SK-N-SH (cell line): Measurements from ENCODE around the gene SUPT3H. TPM values are rescaled to one million over a fixed set of nuclear protein-coding genes. Genes with fewer than 3 reads are reported as not detected.

ENCODE experiments used
- CTCF ChIA-PET: fragments of 300-600, 350-600 bp; formaldehyde crosslinking; extraction: SDS; loops from one replicate; lab custom pipeline; 2021; lab: Yijun Ruan, JAX
- POLR2A ChIA-PET: fragments of 350-600 bp; sonication (Branson Sonifier 250); formaldehyde crosslinking; extraction: SDS; loops from one replicate; lab custom pipeline; 2020; ENCODE audit warnings: antibody characterized with exemption, inconsistent platforms; lab: Yijun Ruan, JAX
- DNase-seq: peaks from one replicate; pipeline ENCODE4 v3.0.0; 2012
- H2AFZ ChIP-seq: fragments of 200-600 bp; sonication (generic); 2 replicates; pipeline ENCODE4 v1.8.1; 2016; ENCODE audit warnings: antibody characterized with exemption, mild to moderate bottlenecking, low read depth
- H3F3A ChIP-seq: fragments of 200-600 bp; sonication (generic); replicated peaks from 2 replicates; pipeline ENCODE3; 2016; ENCODE audit warnings: antibody characterized with exemption, mild to moderate bottlenecking; ENCODE audit not compliant: insufficient read depth
- H3K27ac ChIP-seq, 2 experiments: fragments of 200-500 bp in 1 of 2; fragments of 200-600 bp in 1 of 2; sonication (Bioruptor generic) in 1 of 2; sonication (generic), shearing (Covaris generic) in 1 of 2; 2 replicates each; pipeline versions ENCODE4 v1.5.1 to v1.6.1; 2014 to 2016; ENCODE audit warnings: low read depth in 2 of 2, inconsistent platforms in 1 of 2, low read length in 1 of 2, mild to moderate bottlenecking in 1 of 2, mixed read lengths in 1 of 2
- H3K27me3 ChIP-seq: fragments of 200-600 bp; sonication (generic), shearing (Covaris generic); 2 replicates; pipeline ENCODE4 v1.6.1; 2016; ENCODE audit warnings: mixed run types; ENCODE audit not compliant: insufficient read depth
- H3K36me3 ChIP-seq, 2 experiments: fragments of 200-500 bp in 1 of 2; fragments of 200-600 bp in 1 of 2; sonication (Bioruptor generic) in 1 of 2; sonication (generic) in 1 of 2; replicated peaks in 1 of 2; 2 replicates each; pipeline versions ENCODE3 to v1.5.1; 2014 to 2016; ENCODE audit warnings: low read length in 1 of 2, mild to moderate bottlenecking in 1 of 2; ENCODE audit not compliant: insufficient read depth in 2 of 2, control insufficient read depth in 1 of 2
- H3K4me1 ChIP-seq, 2 experiments: fragments of 200-500 bp in 1 of 2; fragments of 200-600 bp in 1 of 2; sonication (Bioruptor generic) in 1 of 2; sonication (generic), shearing (Covaris generic) in 1 of 2; 2 replicates each; pipeline versions ENCODE4 v1.5.1 to v1.6.1; 2014 to 2016; ENCODE audit warnings: low read depth in 1 of 2, low read length in 1 of 2, mixed run types in 1 of 2; ENCODE audit not compliant: insufficient read depth in 2 of 2, control insufficient read depth in 1 of 2
- H3K4me2 ChIP-seq: fragments of 200-600 bp; sonication (generic), shearing (Covaris generic); 2 replicates; pipeline ENCODE4 v1.6.1; 2017; ENCODE audit warnings: mixed run types
- H3K4me3 ChIP-seq, 2 experiments: fragments of 200-500 bp in 1 of 2; fragments of 200-600 bp in 1 of 2; sonication (Bioruptor generic) in 1 of 2; sonication (generic), shearing (Covaris generic) in 1 of 2; 2 replicates each; pipeline versions ENCODE4 v1.5.1 to v1.8.1; 2014 to 2016; ENCODE audit warnings: low read depth in 2 of 2, inconsistent platforms in 1 of 2, low read length in 1 of 2, mild to moderate bottlenecking in 1 of 2, mixed read lengths in 1 of 2, moderate library complexity in 1 of 2
- H3K79me2 ChIP-seq: fragments of 200-600 bp; sonication (generic); 2 replicates; pipeline ENCODE4 v1.8.1; 2017; ENCODE audit warnings: mild to moderate bottlenecking; ENCODE audit not compliant: insufficient read depth
- H3K9ac ChIP-seq: fragments of 200-600 bp; sonication (generic); 2 replicates; pipeline ENCODE4 v1.6.1; 2017; ENCODE audit warnings: mixed run types
- H3K9me2 ChIP-seq: fragments of 200-600 bp; sonication (generic); 2 replicates; pipeline ENCODE4 v1.6.1; 2017; ENCODE audit warnings: mixed run types
- H3K9me3 ChIP-seq: fragments of 200-600 bp; sonication (generic); 2 replicates; pipeline ENCODE4 v1.6.1; 2017; ENCODE audit warnings: mixed run types, mild to moderate bottlenecking, moderate library complexity
- H4K20me1 ChIP-seq: fragments of 200-600 bp; sonication (generic); 2 replicates; pipeline ENCODE4 v1.6.1; 2017; ENCODE audit warnings: mild to moderate bottlenecking, mixed run types; ENCODE audit not compliant: insufficient read depth
- EZH2phosphoT487 ChIP-seq: fragments of 200-600 bp; sonication (generic); IDR thresholded peaks from 2 replicates; pipeline ENCODE4 v1.6.1; 2017; ENCODE audit warnings: low read depth, mixed run types, mild to moderate bottlenecking, antibody characterized with exemption, moderate library complexity, borderline replicate concordance
- FOXM1 ChIP-seq: IDR thresholded peaks from 2 replicates; pipeline ENCODE4 v1.4.0; 2012; ENCODE audit warnings: low read depth, mild to moderate bottlenecking
- JUND ChIP-seq: IDR thresholded peaks from 2 replicates; pipeline ENCODE4 v1.4.0; 2012
- MXI1 ChIP-seq: IDR thresholded peaks from 2 replicates; pipeline ENCODE4 v1.6.1; 2012; ENCODE audit warnings: mild to moderate bottlenecking, low read depth, low read length, improper control_type of control experiment
- NRF1 ChIP-seq: IDR thresholded peaks from 2 replicates; pipeline ENCODE4 v1.6.1; 2012; ENCODE audit warnings: low read depth, mild to moderate bottlenecking, low read length
- RCOR1 ChIP-seq: fragments of 150-350 bp; IDR thresholded peaks from 2 replicates; pipeline ENCODE4 v1.6.1; 2017; ENCODE audit warnings: antibody characterized with exemption, low read length
- RFX5 ChIP-seq: IDR thresholded peaks from 2 replicates; pipeline ENCODE4 v1.6.1; 2012; ENCODE audit warnings: mild to moderate bottlenecking, improper control_type of control experiment, low read length
- RXRA ChIP-seq: IDR thresholded peaks from 2 replicates; pipeline ENCODE4 v1.4.0; 2012; ENCODE audit warnings: low read depth, mild to moderate bottlenecking, borderline replicate concordance
- SIN3A ChIP-seq: IDR thresholded peaks from 2 replicates; pipeline ENCODE4 v1.6.1; 2012; ENCODE audit warnings: low read depth, mild to moderate bottlenecking, low read length, moderate library complexity, borderline replicate concordance
- TCF12 ChIP-seq: IDR thresholded peaks from 2 replicates; pipeline ENCODE4 v1.4.0; 2012
- YY1 ChIP-seq: IDR thresholded peaks from 2 replicates; pipeline ENCODE4 v1.4.0; 2012; ENCODE audit warnings: low read depth, mild to moderate bottlenecking
- WGBS: methylation state at CpG from one replicate; pipeline ENCODE4 v1.1.6; 2017; ENCODE audit warnings: low lambda C conversion rate; 5-methylcytosine and 5-hydroxymethylcytosine counted together
- polyA plus RNA-seq, 3 experiments: library from polyadenylated mRNA; depleted of rRNA; stranded (reverse); fragments of >200 nt; gene quantifications; 2 replicates each; pipeline ENCODE4 v1.2.3, GENCODE V29; 2012
- TF ChIP-seq, protein P1 (sequence below): IDR thresholded peaks from 2 replicates; pipeline ENCODE4 v1.4.0; 2012; ENCODE audit warnings: low read depth, borderline replicate concordance
- TF ChIP-seq, protein P2 (sequence below): IDR thresholded peaks from 2 replicates; pipeline ENCODE4 v1.4.0; 2012; ENCODE audit warnings: low read depth
- TF ChIP-seq, protein P3 (sequence below): fragments of 150-350 bp; IDR thresholded peaks from 2 replicates; pipeline ENCODE4 v1.6.1; 2017; ENCODE audit warnings: antibody characterized with exemption, low read length, low read depth, borderline replicate concordance
- TF ChIP-seq, protein P4 (sequence below): fragments of 200-600 bp; sonication (generic); IDR thresholded peaks from 2 replicates; pipeline ENCODE4 v1.6.1; 2017; ENCODE audit warnings: antibody characterized with exemption, mild to moderate bottlenecking, moderate library complexity

The SUPT3H gene
- polyA plus RNA-seq, 1 of the 3 experiments (the other 2 are of a cell fraction): 10.9 TPM

DNA sequence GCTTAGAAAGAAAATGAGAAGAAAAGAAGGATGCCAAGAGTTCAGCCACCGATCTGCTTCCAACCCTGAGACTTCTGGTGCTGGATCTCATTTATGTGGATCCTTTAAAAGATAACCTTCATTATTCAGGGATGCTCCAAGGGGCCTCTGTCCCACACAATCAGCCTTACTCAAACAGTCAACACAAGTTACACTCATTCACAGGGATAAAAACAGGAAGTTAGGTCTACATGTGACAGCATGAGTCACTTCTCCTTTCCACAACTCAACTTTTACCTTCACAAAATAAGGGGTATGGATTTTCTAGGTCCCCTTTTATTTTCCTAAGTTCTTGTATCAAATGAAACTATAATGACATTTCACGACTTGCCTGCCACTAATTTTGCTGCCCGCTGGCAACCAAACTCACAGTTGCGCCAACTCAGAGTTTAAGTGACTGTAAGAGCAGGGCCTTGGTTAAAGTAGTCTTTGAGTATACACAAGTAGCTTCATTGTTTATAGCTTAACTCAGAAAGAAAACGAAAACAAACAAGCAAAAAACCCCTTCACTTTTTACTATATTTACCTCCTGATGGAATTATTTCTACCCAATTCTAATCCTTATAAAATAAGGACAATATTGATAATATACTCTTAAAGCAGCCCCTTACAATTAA, 328.4 kb downstream of the SUPT3H start:
- CTCF ChIA-PET: interaction anchor here (1.5 kb wide), 1 partner anchor 394 kb away, joined by 5 read pairs; no protein-coding TSS in a partner anchor

DNA sequence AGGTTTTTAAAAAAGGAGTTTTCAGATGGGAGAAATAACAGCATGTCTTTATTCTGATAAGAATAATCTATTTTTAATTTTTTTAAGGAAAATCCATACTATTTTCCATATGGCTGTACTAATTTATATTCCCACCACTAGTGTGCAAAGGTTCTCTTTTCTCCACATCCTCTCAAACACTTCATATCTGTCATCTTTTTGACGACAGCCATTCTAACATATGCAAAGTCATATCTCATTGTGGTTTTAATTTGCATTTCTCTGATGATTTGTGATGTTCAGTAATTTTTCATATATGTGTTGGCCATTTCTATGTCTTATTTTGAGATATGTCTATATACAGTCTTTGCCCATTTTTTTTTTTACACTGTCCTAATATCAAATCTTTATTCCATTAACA, 330.2 kb downstream of the SUPT3H start:
- Histone ChIP-seq H3K4me2 (no peak overlapping the region), H3K27me3 (no peaks in the 10 kb centered on the region), H3K27ac (no peak overlapping the region), H3K79me2 (no peaks in the 10 kb centered on the region), H3K9me3 (no peaks in the 10 kb centered on the region), H3K9me2 (no peaks in the 10 kb centered on the region), H3K4me3 (no peak overlapping the region), H3K36me3 (no peaks in the 10 kb centered on the region), H3K4me1 (no peaks in the 10 kb centered on the region; a peak in 1 of 4 replicates), H3K9ac (no peak overlapping the region), H3F3A (no peaks in the 10 kb centered on the region), H4K20me1 (no peaks in the 10 kb centered on the region), H2AFZ (no peak overlapping the region)
- no peak for DNase-seq
- TF ChIP-seq TCF12 (no peak), JUND (no peak), YY1 (no peak)
- TF ChIP-seq, protein P1, sequence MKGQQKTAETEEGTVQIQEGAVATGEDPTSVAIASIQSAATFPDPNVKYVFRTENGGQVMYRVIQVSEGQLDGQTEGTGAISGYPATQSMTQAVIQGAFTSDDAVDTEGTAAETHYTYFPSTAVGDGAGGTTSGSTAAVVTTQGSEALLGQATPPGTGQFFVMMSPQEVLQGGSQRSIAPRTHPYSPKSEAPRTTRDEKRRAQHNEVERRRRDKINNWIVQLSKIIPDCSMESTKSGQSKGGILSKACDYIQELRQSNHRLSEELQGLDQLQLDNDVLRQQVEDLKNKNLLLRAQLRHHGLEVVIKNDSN: no peak
- TF ChIP-seq, protein P2, sequence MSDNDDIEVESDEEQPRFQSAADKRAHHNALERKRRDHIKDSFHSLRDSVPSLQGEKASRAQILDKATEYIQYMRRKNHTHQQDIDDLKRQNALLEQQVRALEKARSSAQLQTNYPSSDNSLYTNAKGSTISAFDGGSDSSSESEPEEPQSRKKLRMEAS: no peak
- WGBS: 97% methylated on average over 1 of the region's 1 CpG
- POLR2A ChIA-PET: no interaction called here
- CTCF ChIA-PET: interaction anchor here (1.1 kb wide), 1 partner anchor 16 kb away, joined by 3 read pairs; no protein-coding TSS in a partner anchor

More for the DNA sequence above, 328.4 kb downstream of the SUPT3H start:
- TF ChIP-seq FOXM1: no peak
- TF ChIP-seq, protein P1: 0 out of 2 replicates have a peak, but pooled peaks have one; percentile 22
- Histone ChIP-seq H2AFZ (no peak overlapping the region), H3K79me2 (no peaks in the 10 kb centered on the region), H3K4me3 (no peak overlapping the region), H3K9ac (no peak overlapping the region), H3K4me1 (no peaks in the 10 kb centered on the region; a peak in 1 of 4 replicates), H3K4me2 (no peak overlapping the region), H3K9me2 (no peaks in the 10 kb centered on the region), H3K27ac (no peak overlapping the region), H3F3A (no peaks in the 10 kb centered on the region), H3K27me3 (no peaks in the 10 kb centered on the region), H3K36me3 (no peaks in the 10 kb centered on the region), H3K9me3 (no peaks in the 10 kb centered on the region), H4K20me1 (no peaks in the 10 kb centered on the region)
- POLR2A ChIA-PET: no interaction called here
- DNase-seq: no peak
- 85% methylated on average over 5 of the region's 5 CpGs for WGBS

DNA sequence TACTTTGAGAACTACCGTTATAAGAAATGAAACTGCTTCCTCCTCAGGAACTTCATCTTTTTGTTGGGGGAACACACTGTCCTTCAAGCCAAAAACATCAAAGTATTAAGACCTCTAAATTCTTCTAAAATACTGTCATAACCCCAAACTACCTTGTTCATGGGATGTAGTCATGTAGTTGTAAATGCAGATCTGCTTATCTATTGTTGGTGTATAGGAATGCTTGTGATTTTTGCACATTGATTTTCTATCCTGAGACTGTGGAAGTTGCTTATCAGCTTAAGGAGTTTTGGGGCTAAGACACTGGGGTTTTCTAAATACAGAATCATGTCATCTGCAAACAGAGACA, 332.5 kb downstream of the SUPT3H start:
- Histone ChIP-seq H3K9me3 (no peaks in the 10 kb centered on the region), H2AFZ (no peak overlapping the region), H4K20me1 (no peaks in the 10 kb centered on the region), H3K9me2 (no peaks in the 10 kb centered on the region), H3K27me3 (no peaks in the 10 kb centered on the region), H3K27ac (0 out of 4 replicates have a peak overlapping the region, but pooled peaks of 1 of the 2 experiments have one; percentile 1), H3K9ac (no peak overlapping the region), H3K4me2 (no peak overlapping the region), H3K79me2 (no peaks in the 10 kb centered on the region), H3F3A (peaks cover under 1% of the 10 kb centered on the region), H3K36me3 (no peaks in the 10 kb centered on the region), H3K4me1 (no peaks in the 10 kb centered on the region), H3K4me3 (no peak overlapping the region)
- 100% methylated on average over 1 of the region's 1 CpG for WGBS
- ChIA-PET CTCF (no interaction called here), POLR2A (no interaction called here)
- no peak for DNase-seq
- TF ChIP-seq NRF1 (no peak), RCOR1 (no peak), MXI1 (no peak), EZH2phosphoT487 (no peak), RXRA (no peak), RFX5 (no peak), TCF12 (no peak), SIN3A (no peak), FOXM1 (no peak)
- TF ChIP-seq, protein P3, sequence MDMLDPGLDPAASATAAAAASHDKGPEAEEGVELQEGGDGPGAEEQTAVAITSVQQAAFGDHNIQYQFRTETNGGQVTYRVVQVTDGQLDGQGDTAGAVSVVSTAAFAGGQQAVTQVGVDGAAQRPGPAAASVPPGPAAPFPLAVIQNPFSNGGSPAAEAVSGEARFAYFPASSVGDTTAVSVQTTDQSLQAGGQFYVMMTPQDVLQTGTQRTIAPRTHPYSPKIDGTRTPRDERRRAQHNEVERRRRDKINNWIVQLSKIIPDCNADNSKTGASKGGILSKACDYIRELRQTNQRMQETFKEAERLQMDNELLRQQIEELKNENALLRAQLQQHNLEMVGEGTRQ: no peak
- TF ChIP-seq, protein P4, sequence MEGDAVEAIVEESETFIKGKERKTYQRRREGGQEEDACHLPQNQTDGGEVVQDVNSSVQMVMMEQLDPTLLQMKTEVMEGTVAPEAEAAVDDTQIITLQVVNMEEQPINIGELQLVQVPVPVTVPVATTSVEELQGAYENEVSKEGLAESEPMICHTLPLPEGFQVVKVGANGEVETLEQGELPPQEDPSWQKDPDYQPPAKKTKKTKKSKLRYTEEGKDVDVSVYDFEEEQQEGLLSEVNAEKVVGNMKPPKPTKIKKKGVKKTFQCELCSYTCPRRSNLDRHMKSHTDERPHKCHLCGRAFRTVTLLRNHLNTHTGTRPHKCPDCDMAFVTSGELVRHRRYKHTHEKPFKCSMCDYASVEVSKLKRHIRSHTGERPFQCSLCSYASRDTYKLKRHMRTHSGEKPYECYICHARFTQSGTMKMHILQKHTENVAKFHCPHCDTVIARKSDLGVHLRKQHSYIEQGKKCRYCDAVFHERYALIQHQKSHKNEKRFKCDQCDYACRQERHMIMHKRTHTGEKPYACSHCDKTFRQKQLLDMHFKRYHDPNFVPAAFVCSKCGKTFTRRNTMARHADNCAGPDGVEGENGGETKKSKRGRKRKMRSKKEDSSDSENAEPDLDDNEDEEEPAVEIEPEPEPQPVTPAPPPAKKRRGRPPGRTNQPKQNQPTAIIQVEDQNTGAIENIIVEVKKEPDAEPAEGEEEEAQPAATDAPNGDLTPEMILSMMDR: no peak
